HG02678 (cell line): ENCODE results near the gene SUCLG1.
"Not testable (repeated sequence)": the region's sequence is repeated elsewhere in the genome, so short reads cannot be mapped to it uniquely, and the experiment has no call there.

Experiments used
- ATAC-seq: cut with Tn5 transposase; IDR thresholded peaks from one replicate; pipeline ENCODE4 v1.9.1; 2021; ENCODE audit warnings: mild to moderate bottlenecking, moderate library complexity; ENCODE audit not compliant: unreplicated experiment

The SUCLG1 gene

DNA sequence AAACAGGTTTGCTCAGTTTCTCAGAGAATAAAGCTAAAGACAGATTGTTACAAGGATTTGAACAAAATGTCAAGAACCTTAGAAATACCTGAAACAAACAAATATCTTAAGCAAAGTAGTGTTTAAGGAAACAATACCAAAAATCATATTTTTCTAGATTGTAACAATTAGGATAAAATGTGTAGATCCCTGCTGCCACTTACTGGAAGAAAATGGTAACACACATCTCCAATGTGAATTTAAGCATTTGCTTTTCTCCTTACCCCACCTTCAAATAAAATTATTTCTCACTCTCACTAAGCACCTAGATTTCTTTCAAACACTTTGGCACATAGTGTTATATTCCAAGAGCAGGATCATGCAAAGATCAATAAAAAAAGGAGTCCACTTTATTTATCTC lies 34.9 kb downstream of the SUCLG1 start:
- ATAC-seq: no peak

- ATAC-seq: no peak
Observed at GRCh38 chr2:84421791-84422190, 37.3 kb downstream of the SUCLG1 start.

DNA sequence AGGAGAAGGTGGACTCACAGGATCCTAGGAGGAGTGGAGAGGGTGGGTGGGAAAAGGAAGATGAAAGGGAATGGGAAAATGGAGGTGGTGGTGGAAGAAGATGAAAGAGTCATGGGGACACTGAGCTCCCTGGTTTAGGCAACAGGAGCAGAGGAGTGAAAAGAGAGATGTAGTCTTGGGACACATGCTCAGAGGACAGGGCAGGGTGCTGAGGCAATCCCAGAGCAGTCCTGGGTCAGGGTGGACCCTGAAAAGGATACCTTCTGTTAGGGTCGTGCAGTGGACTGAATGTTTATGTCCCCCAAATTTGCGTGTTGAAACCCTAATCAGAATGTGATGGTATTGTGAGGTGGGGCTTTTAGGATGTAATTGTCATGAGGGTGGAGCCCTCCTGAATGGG lies 37.9 kb downstream of the SUCLG1 start:
- no peak for ATAC-seq

DNA sequence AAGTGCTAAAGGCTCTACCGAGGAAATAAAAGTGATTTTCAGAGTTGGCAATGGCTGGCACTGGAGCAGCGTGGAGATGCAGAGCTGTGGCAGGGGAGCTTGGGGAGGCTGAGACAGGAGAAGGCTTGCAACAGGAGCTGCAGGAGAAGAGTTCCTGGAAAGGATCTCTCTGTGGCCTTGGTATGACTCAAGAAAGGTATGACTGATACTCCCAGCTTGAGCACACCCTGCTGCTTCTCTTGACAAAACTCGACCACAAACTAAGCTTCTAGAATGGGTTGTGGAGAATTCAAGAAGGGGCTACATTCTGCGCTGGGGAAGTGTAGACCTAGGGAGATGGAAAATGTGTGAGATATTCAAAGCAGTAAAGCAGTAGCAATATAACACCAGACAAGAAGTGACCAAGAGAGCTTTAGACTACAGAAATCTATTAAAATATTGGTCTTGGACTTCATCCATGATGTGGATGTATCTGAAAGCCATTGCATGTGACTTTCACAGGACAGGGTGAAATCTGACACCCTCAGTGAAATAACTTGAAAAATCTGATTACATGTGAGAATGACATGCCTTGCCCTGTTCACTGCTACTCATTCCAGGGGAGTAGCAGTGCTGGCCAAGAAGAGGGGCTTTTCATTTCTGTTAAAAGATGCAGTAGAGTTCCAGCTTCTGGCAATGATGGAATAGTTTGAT lies 41.5 kb downstream of the SUCLG1 start:
- ATAC-seq: no peak

DNA sequence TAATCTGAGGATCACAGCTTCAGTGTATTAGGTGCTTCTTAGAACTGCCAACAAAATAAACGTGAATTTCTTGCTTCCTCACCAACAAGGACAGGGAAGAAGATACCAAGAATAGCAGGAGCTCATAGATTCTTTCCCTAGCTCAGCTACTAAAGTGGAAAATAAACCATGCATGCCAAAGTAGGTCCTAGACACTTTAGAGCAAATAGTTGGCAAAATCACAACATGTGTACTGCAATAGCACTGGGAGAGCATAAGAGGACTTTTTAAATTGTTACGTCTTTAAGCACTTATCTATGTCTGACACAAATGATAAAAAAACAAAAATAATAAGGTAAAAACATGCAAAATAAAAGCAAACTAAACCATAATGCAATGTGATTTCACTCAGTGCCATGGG lies 49.5 kb downstream of the SUCLG1 start:
- ATAC-seq: no peak

DNA sequence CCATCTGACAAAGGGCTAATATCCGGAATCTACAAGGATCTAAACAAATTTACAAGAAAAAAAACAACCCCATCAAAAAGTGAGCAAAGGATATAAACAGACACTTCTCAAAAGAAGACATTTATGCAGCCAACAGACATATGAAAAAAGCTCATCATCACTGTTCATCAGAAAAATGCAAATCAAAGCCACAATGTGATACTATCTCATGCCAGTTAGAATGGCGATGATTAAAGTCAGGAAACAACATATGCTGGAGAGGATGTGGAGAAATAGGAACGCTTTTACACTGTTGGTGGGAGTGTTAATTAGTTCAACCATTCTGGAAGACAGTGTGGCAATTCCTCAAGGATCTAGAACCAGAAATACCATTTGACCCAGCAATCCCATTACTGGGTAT lies 57.0 kb downstream of the SUCLG1 start:
- ATAC-seq: not testable (repeated sequence)

DNA sequence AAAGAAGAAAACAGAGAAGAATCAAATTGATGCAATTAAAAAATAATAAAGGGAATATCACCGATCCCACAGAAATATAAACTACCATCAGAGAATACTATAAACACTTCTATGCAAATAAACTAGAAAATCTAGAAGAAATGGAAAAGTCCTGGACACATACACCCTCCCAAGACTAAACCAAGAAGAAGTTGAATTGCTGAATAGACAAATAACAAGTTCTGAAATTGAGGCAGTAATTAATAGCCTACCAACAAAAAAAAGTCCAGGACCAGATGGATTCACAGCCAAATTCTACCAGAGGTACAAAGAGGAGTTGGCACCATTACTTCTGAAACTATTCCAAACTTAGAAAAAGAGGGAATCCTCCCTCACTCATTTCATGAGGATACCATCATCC lies 59.2 kb downstream of the SUCLG1 start:
- not testable (repeated sequence) for ATAC-seq

DNA sequence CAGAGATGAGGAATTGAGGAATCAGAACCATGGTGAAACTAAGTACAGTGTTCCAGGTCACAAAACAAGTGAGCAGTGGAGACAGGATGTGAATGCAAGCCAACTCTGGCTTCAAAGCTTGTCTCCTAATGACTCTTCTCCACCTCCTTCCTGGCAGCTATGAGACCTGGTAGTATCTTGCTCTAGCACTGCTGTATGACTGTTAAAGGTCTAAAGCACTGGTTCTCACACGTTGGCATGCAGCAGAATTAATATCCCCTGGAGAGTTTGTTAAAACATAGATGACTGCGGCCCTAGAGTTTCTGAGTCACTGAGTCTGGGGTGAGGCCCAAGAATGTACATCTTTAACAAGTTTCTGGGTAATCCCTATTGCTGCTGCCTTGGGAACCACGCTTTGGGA lies 63.3 kb downstream of the SUCLG1 start:
- ATAC-seq: no peak

GRCh38 chr2:84394628-84395027 lies 64.5 kb downstream of the SUCLG1 start:
- ATAC-seq: no peak

GRCh38 chr2:84393829-84394228 lies 65.3 kb downstream of the SUCLG1 start:
- ATAC-seq: no peak

- ATAC-seq: no peak
Observed at GRCh38 chr2:84389794-84390193, 69.3 kb downstream of the SUCLG1 start.

DNA sequence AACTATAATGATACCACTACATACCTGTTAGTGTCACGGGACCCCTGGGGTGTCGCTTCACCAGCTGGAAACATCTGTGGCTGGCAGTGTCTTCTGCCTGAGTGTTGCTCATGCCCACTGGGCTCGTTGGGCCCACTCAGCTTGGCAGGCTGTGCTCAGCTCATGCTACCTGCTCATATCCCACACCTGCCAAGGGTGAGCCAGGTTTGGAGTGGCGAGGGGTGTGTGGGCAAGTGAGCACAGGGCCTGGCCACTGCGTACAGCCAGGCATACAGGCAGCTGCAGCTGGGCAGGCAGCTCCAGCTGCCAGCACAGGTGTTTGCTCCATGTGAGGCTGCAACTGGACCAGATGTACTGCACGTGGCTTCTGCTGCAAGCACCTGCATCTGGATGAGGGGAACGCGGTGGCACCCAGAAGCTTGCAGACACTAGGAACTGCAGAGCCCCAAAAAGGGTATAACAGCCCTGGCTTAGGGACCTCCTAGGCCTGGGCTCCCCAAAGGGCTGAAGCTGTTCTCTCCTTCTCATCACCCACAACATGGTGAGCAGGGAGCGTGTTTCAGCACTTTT lies 70.1 kb downstream of the SUCLG1 start:
- ATAC-seq: no peak

- no peak for ATAC-seq
Observed at GRCh38 chr2:84388133-84388532, 70.9 kb downstream of the SUCLG1 start.

GRCh38 chr2:84386336-84387040 lies 72.6 kb downstream of the SUCLG1 start:
- no peak for ATAC-seq

GRCh38 chr2:84383271-84383670 lies 75.8 kb downstream of the SUCLG1 start:
- ATAC-seq: no peak

DNA sequence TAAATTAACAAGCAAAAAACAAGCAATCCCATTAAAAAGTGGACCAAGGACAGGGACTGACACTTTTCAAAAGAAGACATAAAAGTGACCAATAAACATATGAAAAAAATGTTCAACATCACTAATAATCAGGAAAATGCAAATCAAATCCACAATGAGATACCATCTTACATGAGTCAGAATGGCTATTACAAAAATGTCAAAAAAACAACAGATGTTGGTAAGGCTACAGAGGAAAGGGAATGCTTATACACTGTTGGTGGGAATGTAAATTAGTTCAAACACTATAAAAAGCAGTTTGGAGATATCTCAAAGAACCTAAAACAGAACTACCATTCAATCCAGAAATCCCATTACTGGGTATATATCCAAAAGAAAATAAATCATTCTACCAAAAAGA lies 78.2 kb downstream of the SUCLG1 start:
- no peak for ATAC-seq

- ATAC-seq: no peak
Observed at GRCh38 chr2:84378960-84379359, 80.1 kb downstream of the SUCLG1 start.

- no peak for ATAC-seq
Observed at GRCh38 chr2:84375020-84375419, 84.1 kb downstream of the SUCLG1 start.

DNA sequence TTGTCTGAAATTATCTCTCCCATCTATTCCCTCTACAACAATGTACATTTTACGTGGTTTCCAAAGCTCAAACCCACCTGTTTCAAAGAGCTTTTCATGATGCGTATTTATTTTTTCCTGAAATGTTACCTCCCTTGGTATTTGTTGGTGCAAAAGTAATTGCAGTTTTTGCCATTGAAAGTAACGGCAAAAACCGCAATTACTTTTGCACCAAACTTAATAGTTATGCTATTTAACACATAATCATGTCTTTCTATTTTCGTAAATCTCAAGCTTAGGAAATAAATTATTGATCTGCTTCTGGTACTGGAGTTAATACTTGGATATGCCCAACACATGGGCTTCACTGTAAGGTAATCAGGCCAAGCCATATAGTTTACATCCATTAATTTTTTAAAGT lies 85.2 kb downstream of the SUCLG1 start:
- no peak for ATAC-seq
